GM23248 (cell line): ENCODE measurements around the gene SPAG17.

Experiments
- EZH2 ChIP-seq: fragments of 200-600 bp; sonication (generic); IDR thresholded peaks from 2 replicates; pipeline ENCODE4 v1.6.1; 2018; ENCODE audit warnings: antibody characterized with exemption, mild to moderate bottlenecking; ENCODE audit not compliant: insufficient read depth, poor library complexity, severe bottlenecking
- EZH2phosphoT487 ChIP-seq: fragments of 200-600 bp; sonication (generic); IDR thresholded peaks from 2 replicates; pipeline ENCODE4 v1.6.1; 2018; ENCODE audit warnings: antibody characterized with exemption, moderate library complexity, mild to moderate bottlenecking, low read depth; ENCODE audit not compliant: insufficient read depth

- TF ChIP-seq EZH2 (no peak), EZH2phosphoT487 (no peak)
Measured at GRCh38 chr1:117925981-117926380, 259.0 kb downstream of the SPAG17 start.
